ELR (cell line): ENCODE results near the gene SMG7.
A peak's percentile ranks its signal among the peaks of the same experiment; 100 is the strongest.

Source experiments
- DNase-seq: peaks from one replicate; pipeline ENCODE4 v3.0.0-alpha.2; 2015; ENCODE audit warnings: low read depth

Gene SMG7

GRCh38 chr1:183508694-183509093 is 36.4 kb downstream of the SMG7 start:
- DNase-seq, result no peak

GRCh38 chr1:183512450-183512849 is 40.2 kb downstream of the SMG7 start:
- no peak for DNase-seq

- DNase-seq, result peak; percentile 57
Measured at GRCh38 chr1:183514235-183514634, 41.9 kb downstream of the SMG7 start.

GRCh38 chr1:183515002-183515689 is 42.8 kb downstream of the SMG7 start:
- peak; percentile 96 for DNase-seq

- DNase-seq, result no peak
Measured at GRCh38 chr1:183516725-183517124, 44.4 kb downstream of the SMG7 start.

GRCh38 chr1:183517401-183517800 is 45.1 kb downstream of the SMG7 start:
- DNase-seq, result no peak

- no peak for DNase-seq
Measured at GRCh38 chr1:183520379-183520778, 48.1 kb downstream of the SMG7 start.

- no peak for DNase-seq
Measured at GRCh38 chr1:183522104-183522503, 49.8 kb downstream of the SMG7 start.

- no peak for DNase-seq
Measured at GRCh38 chr1:183528577-183528976, 56.3 kb downstream of the SMG7 start.

- DNase-seq, result no peak
Measured at GRCh38 chr1:183533617-183534174, 61.4 kb downstream of the SMG7 start.

- peak; percentile 33 for DNase-seq
Measured at GRCh38 chr1:183537405-183537804, 65.1 kb downstream of the SMG7 start.

GRCh38 chr1:183543619-183544204 is 71.4 kb downstream of the SMG7 start:
- peak; percentile 79 for DNase-seq

- no peak for DNase-seq
Measured at GRCh38 chr1:183544598-183545297, 72.4 kb downstream of the SMG7 start.

- DNase-seq, result no peak
Measured at GRCh38 chr1:183546427-183546826, 74.1 kb downstream of the SMG7 start.

GRCh38 chr1:183548116-183548515 is 75.8 kb downstream of the SMG7 start:
- DNase-seq, result no peak

GRCh38 chr1:183550915-183551314 is 78.6 kb downstream of the SMG7 start:
- no peak for DNase-seq

GRCh38 chr1:183551924-183552323 is 79.6 kb downstream of the SMG7 start:
- no peak for DNase-seq

- DNase-seq, result no peak
Measured at GRCh38 chr1:183552441-183552840, 80.1 kb downstream of the SMG7 start.

GRCh38 chr1:183552891-183553290 is 80.6 kb downstream of the SMG7 start:
- DNase-seq, result no peak

GRCh38 chr1:183553331-183553730 is 81.0 kb downstream of the SMG7 start:
- DNase-seq, result no peak

- no peak for DNase-seq
Measured at GRCh38 chr1:183553764-183554163, 81.5 kb downstream of the SMG7 start.

GRCh38 chr1:183554577-183554976 is 82.3 kb downstream of the SMG7 start:
- DNase-seq, result no peak

- no peak for DNase-seq
Measured at GRCh38 chr1:183559061-183559460, 86.8 kb downstream of the SMG7 start.
